ENCODE data around the gene ITGB3. TPM values are rescaled to one million over a fixed set of nuclear protein-coding genes. Genes with fewer than 3 reads are reported as not detected.

ITGB3 gene
- total RNA-seq, 3 donors from 2014 or later = 3.8 to 29.8 (median 14.6) TPM

DNA sequence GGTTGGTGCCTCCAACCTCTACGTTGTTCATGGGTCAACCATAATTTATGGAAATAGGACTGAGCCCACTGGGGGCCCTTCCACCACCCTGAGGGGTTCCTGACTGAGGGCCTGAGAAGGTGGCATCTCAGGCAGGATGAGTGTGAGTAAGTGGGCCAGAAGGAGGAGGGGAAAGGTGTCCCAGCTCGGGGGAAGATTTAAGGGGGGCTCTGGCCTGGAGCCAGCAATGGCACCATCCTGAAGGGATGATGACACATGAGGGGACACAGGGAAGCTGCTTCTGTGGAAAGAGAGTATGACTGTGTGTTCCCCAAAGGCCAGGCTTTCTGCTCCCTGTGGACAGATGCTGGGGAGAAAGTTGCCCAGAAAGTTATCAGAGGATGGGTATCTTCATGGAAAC, 25.8 kb upstream of the ITGB3 start:
- no peak for DNase-seq (ENCODE audit: low spot score in 2 of 2)
- intact Hi-C loops (cut with DNase I; ENCODE audit: low total_unique reads) = loop anchor here (1.0 kb wide), 1 partner anchor 84 kb away; no protein-coding TSS in a partner anchor
- Histone ChIP-seq H3K4me1 (peaks cover 0 to 3% of the 10 kb centered on the region in 2 donors), H3K27ac (no peak overlapping the region), H3K9me3 (no peaks in the 10 kb centered on the region), H3K4me3 (no peak overlapping the region), H3K36me3 (no peaks in the 10 kb centered on the region), H3K27me3 (no peaks in the 10 kb centered on the region)
- TF ChIP-seq, protein P1, sequence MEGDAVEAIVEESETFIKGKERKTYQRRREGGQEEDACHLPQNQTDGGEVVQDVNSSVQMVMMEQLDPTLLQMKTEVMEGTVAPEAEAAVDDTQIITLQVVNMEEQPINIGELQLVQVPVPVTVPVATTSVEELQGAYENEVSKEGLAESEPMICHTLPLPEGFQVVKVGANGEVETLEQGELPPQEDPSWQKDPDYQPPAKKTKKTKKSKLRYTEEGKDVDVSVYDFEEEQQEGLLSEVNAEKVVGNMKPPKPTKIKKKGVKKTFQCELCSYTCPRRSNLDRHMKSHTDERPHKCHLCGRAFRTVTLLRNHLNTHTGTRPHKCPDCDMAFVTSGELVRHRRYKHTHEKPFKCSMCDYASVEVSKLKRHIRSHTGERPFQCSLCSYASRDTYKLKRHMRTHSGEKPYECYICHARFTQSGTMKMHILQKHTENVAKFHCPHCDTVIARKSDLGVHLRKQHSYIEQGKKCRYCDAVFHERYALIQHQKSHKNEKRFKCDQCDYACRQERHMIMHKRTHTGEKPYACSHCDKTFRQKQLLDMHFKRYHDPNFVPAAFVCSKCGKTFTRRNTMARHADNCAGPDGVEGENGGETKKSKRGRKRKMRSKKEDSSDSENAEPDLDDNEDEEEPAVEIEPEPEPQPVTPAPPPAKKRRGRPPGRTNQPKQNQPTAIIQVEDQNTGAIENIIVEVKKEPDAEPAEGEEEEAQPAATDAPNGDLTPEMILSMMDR (IDR thresholded peaks at IDR 0.05) = no peak
- TF ChIP-seq POLR2AphosphoS5 (IDR thresholded peaks at IDR 0.05) (no peak), POLR2A (IDR thresholded peaks at IDR 0.05) (no peak)

DNA sequence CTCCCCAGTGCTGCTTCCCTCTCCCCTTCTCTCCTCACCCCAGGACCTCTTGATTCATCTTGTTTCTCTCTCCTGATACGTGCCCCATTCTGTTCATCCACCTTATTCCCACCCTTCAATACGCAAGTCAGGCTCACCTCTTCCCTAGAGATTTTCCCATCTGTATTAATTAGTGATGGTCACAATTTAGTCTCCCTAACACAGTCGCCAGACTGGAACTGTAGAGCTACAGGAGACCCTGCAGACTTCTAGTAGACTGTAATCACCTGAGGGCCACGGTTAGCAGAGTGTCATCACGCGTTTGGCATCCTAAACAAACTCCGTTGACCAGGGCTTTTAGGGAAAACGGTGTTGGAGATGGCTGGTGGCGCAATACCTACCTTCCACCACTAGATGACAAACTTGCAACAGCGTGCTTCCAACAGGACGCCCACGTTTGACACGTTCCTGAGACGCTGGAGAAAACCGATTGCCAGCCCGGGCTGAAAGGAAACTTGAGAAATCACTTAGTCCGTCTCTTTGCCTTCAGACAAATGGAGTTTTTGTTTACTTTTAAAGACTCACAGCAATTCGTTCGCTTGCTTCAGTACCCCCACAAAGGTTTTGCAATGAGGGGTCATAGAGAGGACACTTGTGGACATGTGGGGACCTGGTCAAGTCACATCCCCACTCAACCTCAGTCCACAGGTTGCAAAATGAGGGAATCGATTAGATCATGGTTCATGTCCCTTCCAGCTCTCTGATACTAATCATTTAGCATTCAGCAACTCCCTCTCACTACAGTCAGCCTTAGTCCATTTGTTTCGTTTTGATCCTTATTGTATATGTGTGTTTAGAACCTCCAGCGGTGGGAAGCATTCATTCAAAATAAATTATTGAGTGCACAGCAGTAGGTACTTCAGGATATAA, 23.8 kb upstream of the ITGB3 start:
- H3K4me1 ChIP-seq = peaks cover 0 to 3% of the 10 kb centered on the region in 2 donors
- no peaks in the 10 kb centered on the region for H3K27me3 ChIP-seq
- H3K27ac ChIP-seq = peak overlapping the region; percentile 69 to 70
- no peaks in the 10 kb centered on the region for H3K9me3 ChIP-seq
- TF ChIP-seq POLR2AphosphoS5 (IDR thresholded peaks at IDR 0.05) (peak; percentile 75 to 93 (median 77)), POLR2A (IDR thresholded peaks at IDR 0.05) (no peak)
- TF ChIP-seq, protein P1 (IDR thresholded peaks at IDR 0.05) = peak; percentile 98 to 99 (median 98)
- no peaks in the 10 kb centered on the region for H3K36me3 ChIP-seq
- peak; percentile 83 to 88 for DNase-seq (ENCODE audit: low spot score in 2 of 2)
- intact Hi-C loops (cut with DNase I; ENCODE audit: low total_unique reads) = no loop called here
- peak overlapping the region; percentile 10 to 55 (median 32) for H3K4me3 ChIP-seq

DNA sequence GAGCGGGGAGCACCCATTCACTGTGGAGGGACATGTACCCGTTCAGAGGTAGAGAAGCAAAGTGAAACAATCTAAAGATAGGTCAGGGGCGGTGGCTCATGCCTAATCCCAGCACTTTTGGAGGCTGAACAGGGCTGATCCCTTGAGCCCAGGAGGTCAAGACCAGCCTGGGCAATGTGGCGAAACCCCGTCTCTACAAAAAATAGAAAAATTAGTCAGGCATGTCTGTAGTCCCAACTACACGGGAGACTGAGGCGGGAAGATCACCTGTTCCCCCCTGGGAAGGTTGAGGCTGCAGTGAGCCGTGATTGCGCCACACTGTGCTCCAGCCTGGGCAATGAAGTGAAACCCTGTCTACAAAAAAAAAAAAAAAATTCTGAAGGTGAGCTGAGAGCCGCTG, 22.8 kb upstream of the ITGB3 start:
- Histone ChIP-seq H3K27ac (peak overlapping the region in 1 of 2 donors; percentile 70), H3K4me3 (no peak overlapping the region), H3K27me3 (no peaks in the 10 kb centered on the region), H3K9me3 (no peaks in the 10 kb centered on the region), H3K36me3 (no peaks in the 10 kb centered on the region), H3K4me1 (peaks cover 0 to 3% of the 10 kb centered on the region in 2 donors)
- intact Hi-C loops (cut with DNase I; ENCODE audit: low total_unique reads) = no loop called here
- no peak for DNase-seq (ENCODE audit: low spot score in 2 of 2)
- TF ChIP-seq POLR2A (IDR thresholded peaks at IDR 0.05) (no peak), POLR2AphosphoS5 (IDR thresholded peaks at IDR 0.05) (no peak)
- TF ChIP-seq, protein P1 (IDR thresholded peaks at IDR 0.05) = no peak

DNA sequence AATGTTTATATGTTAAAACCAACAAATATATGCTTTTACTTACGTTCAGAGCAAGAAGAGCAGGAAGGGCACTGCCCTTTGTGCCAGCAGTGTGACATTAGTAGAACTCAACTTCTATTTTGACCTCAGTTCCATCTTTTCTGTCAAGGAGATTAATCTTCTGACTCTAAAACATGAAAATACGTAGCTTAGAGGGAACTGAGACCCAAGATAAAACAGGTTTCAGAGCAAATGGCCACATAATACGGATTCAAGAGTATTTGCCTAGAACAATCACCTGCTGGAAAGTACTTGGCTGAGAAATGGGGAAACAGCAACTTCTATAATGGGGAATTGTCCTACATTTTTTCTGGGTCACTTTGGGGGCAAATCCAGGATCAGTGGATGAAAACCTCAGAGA, 22.3 kb upstream of the ITGB3 start:
- intact Hi-C loops (cut with DNase I; ENCODE audit: low total_unique reads) = no loop called here
- H3K9me3 ChIP-seq = no peaks in the 10 kb centered on the region
- no peak overlapping the region for H3K27ac ChIP-seq
- H3K4me3 ChIP-seq = no peak overlapping the region
- no peak for TF ChIP-seq POLR2A (IDR thresholded peaks at IDR 0.05)
- TF ChIP-seq POLR2AphosphoS5 (IDR thresholded peaks at IDR 0.05) = no peak
- TF ChIP-seq, protein P1 (IDR thresholded peaks at IDR 0.05) = no peak
- peaks cover 0 to 3% of the 10 kb centered on the region in 2 donors for H3K4me1 ChIP-seq
- no peak for DNase-seq (ENCODE audit: low spot score in 2 of 2)
- no peaks in the 10 kb centered on the region for H3K27me3 ChIP-seq
- no peaks in the 10 kb centered on the region for H3K36me3 ChIP-seq

DNA sequence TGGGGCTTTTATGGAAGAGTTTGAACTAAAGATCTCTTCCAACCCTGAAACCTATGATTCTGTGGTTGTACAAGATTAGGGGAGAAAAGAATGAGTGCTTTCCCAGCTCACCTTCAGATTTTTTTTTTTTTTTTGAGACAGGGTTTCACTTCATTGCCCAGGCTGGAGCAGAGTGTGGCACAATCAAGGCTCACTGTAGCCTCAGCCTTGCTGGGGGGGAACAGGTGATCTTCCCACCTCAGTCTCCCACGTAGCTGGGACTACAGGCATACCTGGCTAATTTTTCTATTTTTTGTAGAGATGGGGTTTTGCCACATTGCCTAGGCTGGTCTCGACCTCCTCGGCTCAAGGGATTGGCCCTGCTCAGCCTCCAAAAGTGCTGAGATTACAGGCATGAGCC, 21.8 kb upstream of the ITGB3 start:
- H3K9me3 ChIP-seq = no peaks in the 10 kb centered on the region
- no peaks in the 10 kb centered on the region for H3K36me3 ChIP-seq
- DNase-seq (ENCODE audit: low spot score in 2 of 2) = no peak
- TF ChIP-seq, protein P1 (IDR thresholded peaks at IDR 0.05) = no peak
- TF ChIP-seq POLR2A (IDR thresholded peaks at IDR 0.05) = no peak
- no peak for TF ChIP-seq POLR2AphosphoS5 (IDR thresholded peaks at IDR 0.05)
- no peak overlapping the region for H3K27ac ChIP-seq
- H3K4me1 ChIP-seq = peaks cover 0 to 3% of the 10 kb centered on the region in 2 donors
- H3K4me3 ChIP-seq = no peak overlapping the region
- no peaks in the 10 kb centered on the region for H3K27me3 ChIP-seq
- intact Hi-C loops (cut with DNase I; ENCODE audit: low total_unique reads) = no loop called here

All from breast epithelium (tissue), 4 donors.